Measurements from ENCODE around the gene GUCY1A2.
"Not testable (repeated sequence)": the region's sequence is repeated elsewhere in the genome, so short reads cannot be mapped to it uniquely, and the experiment has no call there.

GUCY1A2 gene

DNA sequence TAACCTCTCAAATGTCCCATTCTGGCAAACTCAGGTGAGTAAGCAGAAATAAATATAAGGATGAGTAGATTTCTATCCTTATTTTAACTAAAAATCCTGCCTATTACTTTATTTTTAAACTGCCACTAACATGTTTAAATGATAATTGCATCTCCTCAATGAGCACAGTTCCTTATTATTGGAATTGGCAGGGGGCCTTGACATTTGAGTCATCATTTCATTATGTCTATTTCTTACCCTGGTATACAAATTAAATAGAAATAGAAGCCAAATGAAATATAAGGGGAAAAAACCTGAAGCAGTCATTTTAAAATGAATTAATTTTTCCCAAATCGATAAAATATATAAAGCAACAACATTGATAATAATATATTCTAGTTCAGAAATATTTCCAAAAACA, 81.2 kb downstream of the GUCY1A2 start:
- DNase-seq = no peak

DNA sequence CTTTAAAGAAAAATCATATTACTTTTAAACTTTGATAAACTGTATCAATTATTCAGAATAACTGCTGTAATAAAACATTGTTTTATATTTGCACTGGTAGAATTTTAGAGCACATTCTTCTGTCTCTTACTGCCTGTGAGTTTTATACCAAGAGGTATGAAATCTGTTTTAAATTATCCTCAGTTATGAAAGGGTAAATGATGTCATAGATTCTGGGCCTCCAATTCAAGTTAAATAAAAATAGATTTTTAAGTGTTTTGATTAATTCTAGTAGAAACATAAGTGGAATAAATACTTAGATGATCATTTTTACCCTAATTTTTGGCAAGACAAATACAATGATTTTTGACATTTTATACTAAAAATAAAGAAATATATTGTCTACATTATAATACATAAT, 93.0 kb downstream of the GUCY1A2 start:
- no peak for DNase-seq

DNA sequence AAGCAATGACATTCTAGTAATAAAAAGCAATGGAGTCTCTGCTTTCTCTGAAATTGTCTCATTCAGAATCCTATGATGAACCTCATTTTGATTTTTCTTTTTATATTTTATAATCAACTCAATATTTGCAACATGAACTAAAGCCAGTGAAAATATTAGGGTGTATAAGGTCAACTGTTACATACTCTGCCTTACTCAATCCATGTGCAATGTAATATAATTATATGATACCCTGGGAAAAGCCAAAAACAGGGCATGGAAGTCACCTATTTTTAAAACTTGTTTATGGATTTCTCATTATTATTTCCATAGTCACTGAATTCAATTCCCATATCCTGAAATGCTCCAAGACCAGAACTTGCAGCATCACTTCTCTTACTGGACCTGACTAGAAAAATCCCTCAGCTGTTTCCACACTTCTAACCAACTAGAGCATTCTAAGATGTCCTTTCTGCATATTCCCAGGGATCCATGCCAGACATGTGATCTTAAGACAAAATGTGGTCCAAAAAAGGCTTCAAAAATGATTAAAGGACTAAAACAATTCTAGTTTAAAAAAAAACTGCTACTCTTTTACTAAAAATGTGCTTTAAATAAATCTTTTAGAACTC, 97.3 kb downstream of the GUCY1A2 start:
- no peak for DNase-seq

DNA sequence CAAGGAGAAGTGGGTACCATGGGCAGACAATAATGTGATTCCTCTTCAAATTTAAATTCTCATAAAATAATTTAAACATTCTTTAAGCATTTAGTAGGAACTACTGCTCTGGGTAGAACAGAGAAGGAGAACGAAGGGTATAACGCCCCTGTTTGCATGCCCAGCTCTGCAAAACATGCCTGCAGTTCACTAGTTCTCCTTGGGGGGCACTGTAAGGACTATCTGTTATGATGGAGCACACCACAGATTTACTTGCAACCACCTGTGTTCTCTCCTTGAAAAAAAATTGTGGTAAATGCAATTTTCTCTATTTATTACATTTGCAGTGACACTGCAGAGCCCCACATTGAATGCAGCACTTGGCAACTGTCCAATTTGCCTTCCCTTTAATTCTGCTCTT, 100.3 kb downstream of the GUCY1A2 start:
- DNase-seq = no peak

DNA sequence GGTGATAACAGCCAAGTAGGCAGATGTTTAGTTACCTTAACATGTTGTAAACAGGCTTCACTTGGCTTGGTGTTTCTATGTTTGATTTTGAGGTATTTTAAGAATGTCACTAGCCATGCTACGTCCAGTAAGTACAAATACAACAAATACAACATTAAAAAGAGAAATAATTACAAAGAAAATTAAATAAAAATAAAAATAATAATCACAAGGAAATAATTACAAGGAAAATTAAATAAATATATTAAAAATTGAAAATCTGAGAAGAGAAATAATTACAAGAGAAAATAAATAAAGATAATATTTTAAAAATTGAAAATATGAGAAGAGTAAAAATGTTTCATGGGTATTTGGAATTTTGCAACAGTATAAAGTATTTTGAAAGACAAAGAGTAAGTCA, 103.9 kb downstream of the GUCY1A2 start:
- DNase-seq = no peak

DNA sequence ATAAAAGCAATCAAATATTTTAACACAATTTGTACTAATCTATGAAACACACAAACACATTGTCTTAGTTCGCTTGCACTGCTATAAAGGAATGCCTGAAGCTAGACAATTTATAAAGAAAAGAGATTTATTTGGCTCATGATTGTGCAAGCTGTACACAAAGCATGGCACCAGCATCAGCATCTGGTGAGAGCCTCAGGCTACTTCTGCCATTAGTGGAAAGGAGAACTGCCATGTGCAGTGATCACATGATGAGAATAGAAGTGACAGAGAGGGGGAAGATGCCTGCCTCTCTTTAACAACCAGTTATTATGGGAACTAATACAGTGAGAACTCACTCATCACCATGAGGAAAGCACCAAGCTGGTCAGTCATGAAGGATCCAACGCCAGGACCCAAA, 105.1 kb downstream of the GUCY1A2 start:
- DNase-seq = no peak

DNA sequence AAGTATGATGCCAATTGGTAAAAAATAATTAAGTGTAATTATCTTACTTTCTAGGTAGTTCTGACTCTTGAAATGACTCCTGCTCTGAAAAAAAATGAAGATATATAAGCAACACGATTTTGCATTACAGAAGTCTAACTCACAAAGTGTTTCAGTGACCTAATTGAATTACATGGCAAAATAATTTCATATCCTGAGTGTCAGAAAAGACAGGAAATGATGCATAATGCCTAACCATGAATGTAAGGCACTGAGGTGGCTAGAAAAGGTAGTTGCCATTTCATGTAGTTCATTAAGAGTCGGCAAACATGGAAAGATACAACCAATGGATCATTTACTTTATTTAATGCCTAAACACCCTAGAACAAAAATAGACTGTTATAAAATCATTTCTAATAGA, 113.5 kb downstream of the GUCY1A2 start:
- no peak for DNase-seq

DNA sequence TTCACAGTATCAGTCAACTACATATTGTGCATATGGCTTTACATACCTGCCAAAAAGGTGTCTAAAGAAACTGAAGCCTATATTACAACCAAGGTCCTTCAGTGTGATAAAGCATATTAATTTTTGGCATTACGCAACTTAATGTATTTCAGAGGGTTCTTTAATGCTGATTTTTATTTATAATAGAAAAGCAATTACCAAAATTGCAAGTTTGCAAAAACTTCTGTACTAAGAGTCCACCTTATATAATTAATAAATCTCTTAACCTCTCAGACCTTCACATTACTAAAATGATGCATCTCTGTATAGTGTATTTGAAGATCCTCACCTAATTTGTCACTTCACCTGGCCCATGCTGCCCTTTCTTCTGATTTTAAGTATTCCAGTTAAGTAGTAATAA, 128.6 kb downstream of the GUCY1A2 start:
- DNase-seq = no peak

DNA sequence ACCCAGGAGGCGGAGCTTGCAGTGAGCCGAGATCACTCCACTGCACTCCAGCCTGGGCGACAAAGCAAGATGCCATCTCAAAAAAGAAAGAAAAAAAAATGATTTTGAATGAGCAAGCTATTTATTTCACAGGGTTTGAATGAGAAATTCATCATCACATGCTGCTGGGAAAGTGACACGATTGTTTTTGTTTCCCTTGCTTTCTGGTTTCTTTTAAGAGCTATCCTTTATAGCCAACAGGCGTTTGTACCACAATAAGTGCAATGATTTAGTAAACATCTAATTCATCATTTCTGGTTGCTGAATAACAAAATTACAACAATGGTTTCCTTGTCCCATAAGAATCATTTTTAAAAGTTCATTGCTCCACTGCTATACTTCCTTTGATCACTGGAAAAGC, 129.9 kb downstream of the GUCY1A2 start:
- no peak for DNase-seq

DNA sequence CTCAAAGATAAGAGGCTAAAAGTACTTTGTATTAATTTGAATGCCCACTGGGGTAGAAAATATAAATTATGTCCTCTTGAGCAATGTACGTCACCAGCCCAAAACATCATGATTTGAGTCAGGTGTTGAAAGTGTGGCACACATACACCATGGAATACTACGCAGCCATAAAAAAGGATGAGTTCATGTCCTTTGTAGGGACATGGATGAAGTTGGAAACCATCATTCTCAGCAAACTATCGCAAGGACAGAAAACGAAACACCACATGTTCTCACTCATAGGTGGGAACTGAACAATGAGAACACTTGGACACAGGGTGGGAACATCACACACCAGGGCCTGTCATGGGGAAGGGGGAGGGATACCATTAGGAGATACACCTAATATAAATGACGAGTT, 134.6 kb downstream of the GUCY1A2 start:
- DNase-seq = not testable (repeated sequence)

DNA sequence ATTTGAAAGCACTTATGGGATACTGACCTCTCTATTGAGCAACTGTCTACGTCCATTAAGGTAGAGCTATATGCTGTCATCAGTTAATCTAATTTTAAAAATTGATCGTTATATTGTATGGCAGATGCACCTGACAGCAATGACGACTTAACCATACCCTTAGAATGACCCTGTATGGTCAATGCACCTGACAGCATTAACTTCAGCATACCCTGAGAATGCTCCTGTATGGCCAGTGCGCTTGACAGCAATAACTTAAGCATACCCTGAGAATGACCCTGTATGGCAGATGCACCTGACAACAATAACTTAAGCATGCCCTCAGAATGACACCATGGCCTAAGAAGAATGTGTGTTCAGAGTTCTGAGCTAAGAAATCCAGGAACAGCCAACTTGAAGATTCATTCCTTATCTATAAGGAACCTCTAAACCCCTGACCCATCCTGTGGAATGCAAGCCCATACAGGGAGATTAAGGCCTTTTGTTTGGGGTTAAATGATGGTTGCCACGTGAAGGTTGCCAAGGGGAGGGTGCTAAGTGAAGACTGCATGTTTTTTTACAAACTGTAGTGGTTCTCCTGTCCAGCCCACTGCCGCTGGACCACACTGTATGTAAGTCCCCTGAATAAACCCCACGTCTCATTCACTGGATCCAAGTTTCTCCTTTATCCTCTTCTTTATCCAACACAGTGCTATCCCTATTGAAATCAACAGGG, 138.3 kb downstream of the GUCY1A2 start:
- no peak for DNase-seq

DNA sequence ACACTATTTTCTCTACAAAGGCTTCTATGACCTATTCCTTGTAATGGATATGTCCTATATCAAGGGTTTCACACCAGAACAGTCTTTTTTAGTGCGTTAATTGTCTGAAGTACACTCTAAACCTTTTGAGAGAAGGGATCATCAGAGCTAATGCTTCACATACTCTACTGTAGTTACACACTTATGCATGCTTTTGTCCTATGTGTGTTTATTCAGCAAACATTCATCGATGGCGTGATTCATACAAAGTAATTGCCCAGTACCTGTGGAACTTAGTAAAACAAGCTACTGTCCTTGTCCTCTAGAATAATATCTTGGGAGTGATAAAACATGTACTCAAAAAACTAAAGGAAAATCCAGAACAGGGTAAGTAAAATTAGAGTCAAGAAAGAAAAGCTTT, 139.2 kb downstream of the GUCY1A2 start:
- DNase-seq = no peak

DNA sequence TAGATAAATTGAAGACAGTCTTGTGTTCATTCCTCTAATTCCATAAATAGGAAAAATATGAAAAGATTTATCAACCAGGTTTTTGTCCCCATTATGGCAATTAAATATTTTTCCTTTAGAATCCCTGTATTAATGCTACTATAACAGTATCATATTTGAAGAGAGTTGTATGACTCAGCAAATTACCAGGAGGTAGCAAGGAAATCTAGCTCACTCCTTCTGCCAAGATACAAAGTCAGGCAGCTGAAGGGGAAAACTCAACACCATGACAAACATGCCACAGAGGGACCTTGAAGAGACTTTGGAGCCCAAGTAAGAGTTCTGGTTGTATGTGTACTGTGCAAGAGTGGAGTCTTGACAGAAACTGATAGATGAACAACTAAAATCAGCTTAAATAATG, 143.3 kb downstream of the GUCY1A2 start:
- DNase-seq = no peak

DNA sequence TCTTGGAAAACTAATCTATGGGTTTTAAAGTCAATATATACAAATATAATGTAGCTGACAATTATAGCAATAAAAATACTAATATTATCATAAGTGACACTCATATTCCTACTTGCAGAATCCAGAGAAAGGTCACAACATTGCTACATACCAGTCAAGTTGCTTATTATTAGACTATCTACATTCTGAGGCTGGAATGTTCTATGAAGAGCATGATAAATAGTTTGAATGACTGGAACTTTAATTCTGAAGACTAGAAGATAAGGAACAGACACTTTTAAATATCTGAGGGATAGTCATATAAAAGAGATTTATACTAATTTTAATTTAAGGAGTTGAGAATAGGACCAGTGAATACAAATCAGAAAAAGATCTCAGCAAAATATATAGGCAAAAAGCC, 146.0 kb downstream of the GUCY1A2 start:
- DNase-seq = no peak

DNA sequence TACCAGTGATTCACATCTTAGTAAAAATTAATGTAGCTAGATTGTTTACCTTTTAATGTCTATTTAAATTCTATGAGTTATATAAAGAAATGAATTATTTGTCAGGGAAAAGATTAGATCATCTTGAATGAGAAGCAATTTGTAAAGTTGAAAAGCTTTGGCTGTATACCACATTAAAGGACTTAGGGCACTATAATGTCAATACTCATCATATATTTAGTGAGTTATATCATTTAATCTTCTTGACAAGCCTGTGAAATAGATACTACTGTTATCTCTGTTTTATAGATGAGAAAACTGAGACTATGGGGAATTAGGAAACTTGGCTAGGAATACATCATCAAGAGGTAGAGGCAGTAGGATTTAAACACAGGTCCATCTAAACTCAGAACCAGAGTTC, 160.1 kb downstream of the GUCY1A2 start:
- no peak for DNase-seq

DNA sequence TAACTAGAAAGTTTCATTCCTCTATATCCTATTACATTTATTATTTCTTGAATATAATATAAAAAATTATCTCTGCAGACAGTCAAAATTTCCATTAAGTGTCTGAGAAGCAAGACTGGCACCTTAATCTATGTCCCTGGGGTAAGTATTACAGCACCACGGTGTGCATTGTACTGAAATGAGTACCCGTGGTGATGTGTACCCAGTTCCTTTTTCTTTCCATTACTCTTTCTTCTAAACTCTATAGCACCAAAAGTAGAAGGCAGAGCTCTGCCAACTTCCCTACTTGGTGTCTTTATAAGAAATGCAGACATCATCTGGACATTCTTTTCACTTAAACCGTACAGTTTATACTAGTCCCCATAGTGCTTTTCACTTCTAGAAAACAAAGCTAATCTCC, 161.7 kb downstream of the GUCY1A2 start:
- no peak for DNase-seq

DNA sequence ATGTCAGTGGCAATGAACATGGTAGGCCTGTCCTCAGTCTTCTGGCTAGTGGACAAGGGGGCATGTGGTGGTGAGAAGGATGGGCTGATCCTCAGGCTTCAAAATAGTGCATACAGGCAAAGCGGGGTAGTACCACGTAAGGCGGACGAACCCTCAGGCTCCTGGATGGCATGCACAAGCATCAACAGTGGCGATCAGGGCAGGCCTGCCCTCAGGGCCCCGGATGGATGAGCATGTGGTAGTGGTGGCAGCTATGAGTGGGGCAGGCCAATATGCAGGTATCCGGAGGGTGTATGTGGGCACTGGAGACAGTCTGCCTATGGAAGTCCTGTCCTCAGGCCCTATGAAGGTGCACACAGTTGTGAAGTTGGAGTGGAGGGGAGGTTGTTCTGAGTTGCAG, 163.8 kb downstream of the GUCY1A2 start:
- no peak for DNase-seq

DNA sequence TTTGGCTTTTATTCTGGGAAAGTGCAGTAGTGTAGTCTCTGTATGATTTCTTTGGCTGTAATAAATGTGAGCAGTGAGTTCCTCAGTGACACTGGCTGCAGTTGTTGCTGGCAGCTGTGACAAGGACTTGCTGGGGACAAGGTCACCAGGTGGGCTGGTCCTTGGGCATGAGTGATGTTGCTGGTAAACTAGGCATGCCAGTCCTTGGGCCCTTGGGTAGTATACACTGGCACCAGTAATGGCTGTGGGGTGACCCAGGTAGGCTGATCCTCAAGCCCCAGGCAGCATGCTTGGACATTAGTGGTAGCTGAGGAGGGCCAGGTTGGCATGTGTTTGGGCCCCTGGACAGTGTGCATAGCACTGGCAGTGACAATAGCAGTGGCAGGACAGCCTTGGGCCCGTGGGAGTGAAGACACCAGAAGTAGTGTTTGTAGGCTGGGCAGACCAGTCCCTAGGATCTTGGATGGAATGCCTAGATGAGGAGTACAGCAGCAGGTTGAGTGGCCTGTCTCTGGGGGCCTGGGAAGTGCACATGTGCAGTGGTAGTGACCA, 164.3 kb downstream of the GUCY1A2 start:
- no peak for DNase-seq

DNA sequence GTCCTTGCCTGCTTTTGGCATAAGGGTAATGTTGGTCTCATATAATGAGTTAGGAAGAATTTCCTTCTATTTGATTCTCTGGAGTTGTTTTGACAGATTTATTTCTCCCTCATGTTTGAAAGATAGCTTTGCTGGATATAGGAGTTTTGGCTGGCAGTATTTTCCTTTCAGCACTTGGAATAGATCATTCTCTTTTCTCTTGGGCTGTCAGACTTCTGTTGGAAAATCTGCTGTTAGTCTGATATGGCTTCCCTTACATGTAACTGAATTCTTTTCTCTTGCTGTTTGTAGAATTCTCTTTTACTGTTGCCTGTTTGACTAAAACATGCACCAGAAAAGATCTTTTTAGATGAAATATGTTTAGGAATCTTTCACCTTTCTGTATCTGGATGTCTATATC, 165.5 kb downstream of the GUCY1A2 start:
- DNase-seq = no peak

DNA sequence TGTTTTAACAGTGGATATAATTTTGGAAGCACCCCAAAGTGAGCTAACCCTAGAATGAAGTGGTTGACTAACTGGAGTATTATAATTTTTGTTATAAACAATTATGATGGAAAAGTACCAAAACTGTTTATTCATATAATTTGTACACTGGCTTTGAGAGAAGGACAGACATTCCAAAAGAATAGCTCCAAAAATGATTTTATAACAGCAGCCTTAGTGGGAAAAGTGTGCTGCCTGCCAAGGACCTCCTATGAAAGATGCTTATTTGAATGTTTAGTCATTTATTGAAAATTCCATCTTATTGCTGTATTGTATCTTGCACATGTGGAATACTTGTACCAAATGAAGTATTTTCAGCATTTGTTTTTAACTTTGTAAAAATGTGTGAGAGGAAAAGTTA, 169.8 kb downstream of the GUCY1A2 start:
- no peak for DNase-seq

DNA sequence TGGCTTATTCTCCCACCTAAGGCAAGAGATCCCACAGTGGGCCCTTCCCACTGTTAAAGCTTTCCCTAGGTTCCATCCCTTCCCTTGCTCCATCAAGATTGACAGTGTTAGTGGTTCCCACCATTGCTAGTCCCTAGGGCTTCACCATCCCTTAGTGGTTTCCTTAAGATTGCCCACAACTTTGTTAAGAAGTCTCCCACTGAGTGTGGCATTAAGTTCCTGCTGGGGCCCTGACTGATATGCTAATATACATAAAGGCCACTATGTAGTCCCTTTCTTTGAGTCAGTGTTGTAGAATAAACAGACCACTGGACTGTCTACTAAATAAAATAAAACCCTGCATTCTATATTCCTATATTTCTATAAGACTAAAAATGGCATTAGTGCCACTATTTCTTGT, 176.1 kb downstream of the GUCY1A2 start:
- no peak for DNase-seq

DNA sequence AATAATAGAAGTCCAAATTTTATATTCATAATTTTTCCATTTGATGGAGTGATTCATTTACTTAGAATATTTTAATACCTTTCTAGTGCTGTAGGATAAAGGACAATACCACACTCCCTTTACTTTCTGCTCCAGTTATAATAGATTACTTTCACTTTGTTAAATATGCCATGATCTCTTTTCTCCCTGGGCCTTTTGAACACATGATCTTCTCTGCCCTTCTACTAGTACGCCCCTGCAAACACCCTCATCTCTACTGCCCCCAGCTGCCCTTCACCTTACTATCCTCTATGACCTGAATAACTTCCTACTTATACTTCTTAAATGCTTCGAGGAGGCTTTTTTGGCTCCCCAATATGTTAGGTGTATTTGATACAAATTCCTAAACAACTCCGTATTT, 177.3 kb downstream of the GUCY1A2 start:
- DNase-seq = no peak

DNA sequence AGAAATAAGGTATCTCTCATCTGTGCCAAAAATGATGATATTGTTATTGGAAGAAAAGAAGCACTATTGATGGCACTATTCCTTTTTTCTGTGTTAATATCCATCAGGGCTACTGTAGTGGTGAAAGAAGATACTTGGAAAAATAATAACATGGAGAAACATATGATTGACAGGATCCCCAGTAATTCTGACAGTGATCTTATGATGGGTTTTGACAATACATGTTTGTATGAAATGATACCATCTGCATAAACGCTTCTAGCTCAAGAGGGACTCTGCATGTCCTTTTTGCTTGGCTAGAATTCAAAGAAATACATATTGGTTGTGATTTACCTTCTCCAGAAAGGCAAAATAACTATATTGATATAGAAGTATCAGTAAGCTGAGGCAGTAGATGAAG, 178.1 kb downstream of the GUCY1A2 start:
- no peak for DNase-seq

DNA sequence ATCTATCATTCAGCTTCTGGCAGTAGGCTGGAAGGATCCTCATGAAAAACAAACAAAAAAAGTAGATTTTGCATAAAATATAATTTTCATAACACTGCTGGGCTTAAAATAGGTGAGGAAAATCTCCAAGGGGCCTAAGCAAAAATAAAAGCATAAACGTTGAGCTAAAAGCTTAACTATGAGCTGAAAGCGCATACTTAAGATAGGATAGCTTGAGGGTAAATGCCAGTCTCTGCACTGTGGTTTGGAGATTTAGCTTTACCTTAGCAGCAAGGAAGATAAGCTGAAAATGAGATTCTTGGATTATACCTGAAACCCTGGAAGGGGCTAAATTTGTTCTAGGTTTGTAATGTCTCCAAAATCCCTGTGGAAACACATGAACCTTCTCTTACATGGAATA, 183.7 kb downstream of the GUCY1A2 start:
- DNase-seq = no peak

DNA sequence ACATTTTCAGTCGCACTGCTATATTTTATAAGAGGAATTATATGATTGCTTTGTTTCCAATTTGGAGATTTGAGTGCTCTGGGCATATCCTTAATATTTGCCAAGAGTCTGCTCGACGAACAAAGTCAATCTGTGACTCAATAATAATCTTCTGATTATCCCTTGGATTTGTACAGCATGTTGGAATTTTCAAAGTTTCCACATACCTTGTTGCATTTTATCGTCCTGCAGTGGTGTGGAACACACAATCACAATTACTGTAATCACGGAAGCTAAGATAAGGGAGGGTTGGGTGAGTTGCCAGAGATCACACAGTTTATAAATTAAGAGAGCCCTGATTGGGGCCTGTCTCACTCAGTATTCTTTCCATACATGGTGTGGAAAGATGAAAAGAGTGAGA, 189.3 kb downstream of the GUCY1A2 start:
- no peak for DNase-seq

Data from CD4-positive, alpha-beta T cell treated with Interleukin-12 subunit alpha and Interleukin-12 subunit beta, for 1 hour (primary cell).